DMS53 (cell line): ENCODE data around the gene ANK3.

Source experiments
- DNase-seq: peaks from one replicate; lab custom pipeline; 2025; lab: John Stamatoyannopoulos, UW

Gene ANK3

GRCh38 chr10:60389413-60390025 is at the start of gene ANK3:
Gene ANK3 (minus strand): TSS chr10:60389875. CDS start chr10:60389538, 337 bp downstream.
- no peak for DNase-seq

- peak; percentile 75 for DNase-seq
Measured at GRCh38 chr10:60434418-60435046, 44.9 kb upstream of the ANK3 start.

DNA sequence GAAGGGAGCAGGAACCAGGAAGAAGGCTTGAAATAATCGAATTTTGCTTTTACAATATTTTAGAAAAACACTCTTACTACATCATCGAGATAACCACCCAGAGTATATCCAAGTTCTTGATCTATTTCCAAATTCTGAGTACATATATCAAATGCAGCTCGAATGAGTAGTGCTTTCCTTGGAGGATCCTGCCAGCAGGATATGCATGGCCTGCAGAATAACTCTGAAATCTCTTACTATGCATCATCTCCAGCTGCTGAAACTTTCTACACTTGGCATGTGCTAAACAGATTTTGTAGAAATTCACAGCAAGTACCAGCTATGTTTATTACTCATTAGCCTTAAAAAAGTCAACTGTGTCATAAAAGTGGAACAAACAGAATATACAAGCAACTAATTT is 44.0 kb upstream of the ANK3 start:
- DNase-seq, result no peak

GRCh38 chr10:60430836-60431597 is 41.3 kb upstream of the ANK3 start:
- DNase-seq, result no peak

DNA sequence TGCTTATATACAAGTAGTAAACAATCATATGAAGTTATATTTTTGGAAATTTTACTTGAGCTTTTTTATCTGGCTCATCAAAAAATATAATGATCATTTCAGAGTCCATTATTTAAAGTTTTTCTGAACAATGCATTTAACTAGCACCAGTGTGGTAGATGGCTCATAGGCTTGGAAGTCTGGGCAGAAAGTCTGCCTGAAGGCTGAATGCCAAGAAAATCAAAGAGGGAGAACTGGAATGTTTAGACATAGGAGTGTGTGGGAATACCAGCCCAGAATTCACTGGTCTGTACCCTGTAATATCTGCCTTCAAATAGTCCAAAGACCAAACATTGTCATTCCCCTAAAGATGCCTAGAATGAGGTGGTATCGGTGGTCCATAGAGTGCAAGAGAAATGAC is 40.3 kb upstream of the ANK3 start:
- DNase-seq, result no peak

DNA sequence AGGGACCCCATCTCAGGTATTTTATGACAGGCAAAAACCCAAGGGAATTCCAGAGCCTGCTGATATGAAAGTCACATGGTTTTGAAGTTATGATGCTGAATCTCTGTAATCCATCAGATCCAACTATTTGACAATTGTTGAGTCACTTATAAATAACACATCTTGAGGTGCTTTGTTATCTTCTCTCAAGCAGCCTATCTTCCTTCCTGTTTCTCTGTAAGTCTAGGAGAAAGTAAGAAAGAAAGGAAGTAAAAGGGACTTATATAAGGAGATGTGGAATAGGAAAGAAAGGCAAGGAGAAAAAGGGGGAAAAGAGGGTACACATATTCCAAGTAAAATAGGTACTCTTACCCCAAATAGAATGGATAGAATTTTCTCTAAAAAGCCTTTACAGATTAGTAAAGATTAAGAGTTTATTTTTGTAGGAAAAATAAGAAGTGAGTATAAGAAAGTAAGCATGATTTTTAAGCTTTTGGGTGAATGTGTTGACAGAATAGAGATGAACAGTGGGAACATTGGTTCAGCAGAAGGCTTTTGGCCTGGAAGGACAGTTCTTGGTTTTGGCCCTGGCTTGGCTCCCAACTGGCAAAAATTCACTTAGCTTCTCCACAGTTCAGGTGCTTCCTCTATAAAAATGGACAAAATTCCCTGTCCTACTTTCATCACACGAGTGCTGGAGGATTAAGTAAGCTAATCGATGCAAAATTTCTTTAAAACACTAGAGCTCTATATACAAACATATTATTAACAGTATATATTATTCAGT is 39.6 kb upstream of the ANK3 start:
- DNase-seq, result no peak

DNA sequence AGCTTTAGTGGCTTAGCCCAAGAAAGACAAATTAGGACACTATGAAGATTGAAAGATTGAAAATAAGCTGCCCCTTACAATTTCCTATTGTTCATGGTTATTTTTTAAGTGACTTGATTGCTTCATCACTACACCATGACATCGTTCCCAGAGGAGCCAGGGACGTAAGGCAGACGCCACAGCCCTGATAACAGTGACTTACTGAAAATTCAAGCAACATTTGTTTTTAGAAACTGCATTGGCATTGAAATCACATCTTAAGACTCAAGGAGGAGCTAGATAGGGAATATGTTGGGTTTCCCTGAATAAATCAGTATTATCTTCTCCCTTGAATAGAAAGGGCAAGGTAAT is 38.7 kb upstream of the ANK3 start:
- no peak for DNase-seq

DNA sequence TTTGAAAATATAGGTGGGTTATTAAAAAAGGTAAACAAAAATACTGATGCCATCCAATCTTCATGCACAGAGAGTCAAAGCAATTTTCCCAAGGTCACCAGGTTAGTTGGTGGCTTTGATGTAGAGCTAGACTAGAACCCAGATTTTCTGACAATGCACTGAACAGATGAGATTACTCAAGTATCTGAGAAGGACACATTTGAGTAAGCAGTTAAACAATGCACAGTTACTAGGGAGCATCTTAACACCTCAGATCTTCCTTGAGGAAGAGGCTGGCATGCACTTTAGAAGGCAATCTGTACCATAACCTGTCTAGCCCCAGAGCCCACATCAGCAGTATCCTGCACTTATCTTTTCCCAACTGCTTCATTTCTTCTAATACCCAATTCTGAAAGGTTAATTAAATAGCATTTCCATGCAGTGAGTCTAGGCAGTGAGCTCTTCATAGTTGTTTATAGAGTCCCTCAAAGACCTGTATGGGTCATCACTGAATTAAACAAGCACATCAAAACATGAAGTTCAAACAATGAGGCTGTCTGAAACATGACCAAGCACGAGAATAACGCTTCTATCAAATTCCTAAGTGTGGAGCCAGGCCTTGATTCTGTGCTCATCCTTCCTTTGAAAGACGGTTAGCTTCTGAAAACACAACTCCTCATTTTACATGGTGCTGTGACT is 38.2 kb upstream of the ANK3 start:
- DNase-seq, result no peak

- DNase-seq, result no peak
Measured at GRCh38 chr10:60427148-60427547, 37.5 kb upstream of the ANK3 start.

GRCh38 chr10:60426425-60426824 is 36.8 kb upstream of the ANK3 start:
- peak; percentile 4 for DNase-seq

DNA sequence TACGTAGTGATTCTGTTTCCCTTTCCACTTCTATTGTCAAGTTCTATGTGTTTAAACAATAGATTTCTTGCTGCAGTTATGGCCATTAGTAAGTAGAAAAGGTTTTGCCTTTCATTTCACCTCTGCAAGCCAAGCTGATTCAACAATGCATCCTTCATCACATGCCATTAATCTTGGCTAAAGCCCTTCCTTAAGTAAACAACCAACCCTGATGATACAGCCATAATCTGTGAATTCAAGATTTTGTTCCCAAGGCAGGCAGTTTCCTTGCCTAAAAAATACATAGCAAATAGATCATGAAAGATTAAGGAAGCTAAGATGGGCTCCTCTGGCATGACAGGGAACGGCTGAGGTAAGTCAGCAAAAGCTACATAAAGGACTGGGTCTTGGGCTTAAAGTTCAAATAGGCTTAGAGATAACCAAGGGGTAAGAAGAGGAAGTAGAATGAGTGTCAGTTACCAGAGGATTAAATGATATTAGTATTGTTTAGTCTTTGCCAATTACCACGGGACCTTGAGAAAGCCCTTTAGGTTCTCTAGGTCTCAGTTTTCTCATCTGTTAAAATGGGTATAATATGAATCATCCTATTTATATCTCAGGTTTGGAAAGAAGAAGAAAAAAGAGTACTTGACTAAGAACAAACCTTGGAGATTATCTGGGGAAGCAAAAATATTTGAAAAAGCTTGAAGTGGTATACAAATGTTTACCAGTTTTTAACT is 35.9 kb upstream of the ANK3 start:
- no peak for DNase-seq

- no peak for DNase-seq
Measured at GRCh38 chr10:60424971-60425370, 35.3 kb upstream of the ANK3 start.

DNA sequence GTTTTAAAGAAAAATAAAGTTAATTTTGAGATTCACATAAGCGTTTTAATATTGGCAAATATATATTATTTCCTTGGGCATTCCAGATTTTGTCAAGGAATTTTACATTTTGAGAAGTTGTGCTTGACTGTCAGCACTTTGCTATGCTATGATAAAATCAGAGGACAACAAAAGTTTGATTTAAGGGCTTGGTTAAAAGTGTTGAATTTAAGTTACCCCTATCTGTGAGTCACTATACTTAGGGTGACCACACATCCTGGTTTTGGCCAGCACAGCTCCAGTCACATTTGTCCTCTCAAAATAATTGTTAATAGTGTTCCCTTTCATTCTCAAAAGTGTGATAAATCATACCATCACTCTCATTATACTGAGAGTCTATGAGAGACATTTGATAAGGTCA is 34.2 kb upstream of the ANK3 start:
- DNase-seq, result no peak

DNA sequence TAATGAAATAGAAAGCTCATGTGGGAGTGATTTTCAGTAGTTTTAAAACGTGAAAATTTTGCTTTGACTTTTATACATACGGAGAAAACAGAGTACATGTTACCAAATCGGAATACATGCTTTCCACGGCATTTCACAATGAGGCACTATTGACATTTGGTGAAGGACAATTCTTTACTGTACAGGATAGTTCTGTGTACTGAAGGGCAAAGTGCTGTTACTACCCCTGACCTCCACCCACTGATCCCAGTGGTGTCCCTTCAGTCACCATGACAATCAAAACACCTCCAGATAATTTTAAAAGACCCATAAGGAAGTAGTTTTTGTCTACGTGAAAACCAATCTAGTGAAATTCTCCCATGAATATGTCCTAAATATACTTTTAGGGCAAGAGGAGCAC is 33.1 kb upstream of the ANK3 start:
- no peak for DNase-seq

DNA sequence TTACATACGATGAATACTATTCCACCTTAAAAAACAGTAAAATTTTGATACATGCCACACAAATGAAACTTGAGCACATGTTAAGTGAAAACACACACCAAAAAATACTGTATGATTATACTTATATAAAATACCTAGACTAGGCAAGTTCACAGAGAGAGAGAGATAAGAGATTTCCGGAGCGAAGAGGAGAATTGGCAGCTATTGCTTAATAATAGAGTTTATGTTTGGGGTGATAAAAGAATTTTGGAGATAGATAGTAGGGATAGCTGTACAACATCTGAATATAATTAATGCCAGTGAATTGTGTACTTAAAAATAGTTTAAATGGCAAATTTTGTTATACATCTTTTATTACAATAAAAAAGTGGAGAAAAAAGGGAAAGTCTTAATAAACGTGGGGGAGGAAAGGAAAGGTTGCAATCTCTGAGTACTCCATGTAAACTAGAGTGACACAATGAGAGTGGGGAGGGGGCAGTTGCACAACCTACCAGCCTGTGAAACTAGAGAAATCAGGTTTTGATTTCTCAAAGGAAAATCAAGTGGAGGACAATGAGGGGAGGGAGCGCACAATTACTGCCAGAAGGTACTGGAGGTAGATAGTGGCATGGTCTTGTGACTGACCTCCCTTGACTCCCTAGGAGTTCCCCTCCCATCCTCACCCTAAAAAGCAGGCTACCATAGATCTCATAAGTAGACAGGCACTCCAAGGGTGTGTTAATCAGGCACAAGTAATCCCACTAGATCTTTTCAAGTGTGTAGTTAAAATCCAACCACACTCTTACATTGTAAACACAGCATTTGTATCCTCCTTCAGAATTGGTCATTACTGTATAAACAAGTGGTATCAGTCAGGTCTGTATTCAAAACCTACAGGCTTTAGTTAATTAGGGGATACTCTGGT is 31.6 kb upstream of the ANK3 start:
- no peak for DNase-seq

- no peak for DNase-seq
Measured at GRCh38 chr10:60419249-60419648, 29.6 kb upstream of the ANK3 start.

GRCh38 chr10:60417901-60418300 is 28.2 kb upstream of the ANK3 start:
- DNase-seq, result peak; percentile 6

DNA sequence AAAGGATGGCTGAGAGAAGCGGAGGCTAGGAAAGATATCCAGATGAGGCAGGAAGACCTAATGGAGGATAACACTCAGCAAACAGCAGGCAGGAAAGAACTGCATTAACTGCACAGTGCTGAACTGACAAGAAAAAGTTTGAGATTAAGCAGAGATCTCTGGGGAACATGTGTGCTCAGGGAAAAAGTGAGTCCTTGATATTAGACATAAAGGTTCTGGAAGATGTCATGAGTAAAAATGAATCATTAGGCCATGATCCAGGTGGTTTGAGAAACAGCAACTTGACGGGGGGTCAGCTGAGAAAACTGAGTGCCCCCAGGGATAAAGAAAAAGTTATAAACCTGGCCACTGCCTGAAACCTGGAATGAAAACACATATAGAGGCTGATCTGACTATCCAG is 27.3 kb upstream of the ANK3 start:
- no peak for DNase-seq

DNA sequence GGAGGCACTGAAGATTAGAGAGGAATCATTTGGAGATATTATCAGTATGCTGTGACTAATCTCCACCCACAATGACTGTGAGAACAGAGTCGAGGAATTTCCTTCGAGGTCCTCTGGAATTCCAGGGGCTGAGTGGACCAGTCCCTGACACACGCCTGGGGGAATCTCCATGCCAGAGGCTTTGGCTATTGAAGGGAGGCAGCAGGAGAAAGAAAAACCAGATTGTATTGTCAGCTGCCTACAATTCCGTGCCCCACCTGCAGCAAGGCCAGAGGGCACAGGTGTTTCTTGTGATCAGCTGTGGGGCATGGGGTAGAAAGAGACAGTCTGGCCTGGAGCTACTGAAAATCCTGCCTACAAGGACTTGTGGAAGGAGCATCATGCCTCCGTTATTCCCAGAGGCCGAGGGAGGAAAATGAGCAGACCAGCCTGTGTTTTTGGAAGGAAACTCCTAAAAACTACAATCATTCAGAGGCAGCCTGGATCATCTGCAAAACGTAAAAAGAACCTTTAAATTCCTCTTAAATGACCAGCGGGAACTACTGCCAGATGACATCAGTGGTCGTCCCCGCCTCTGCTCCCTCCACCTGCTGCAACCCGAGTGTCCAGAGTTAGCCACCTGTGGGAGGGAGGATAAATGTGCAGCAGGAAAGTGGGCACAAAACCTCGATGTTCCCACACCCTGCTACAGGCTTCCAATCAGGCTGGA is 25.4 kb upstream of the ANK3 start:
- no peak for DNase-seq

- no peak for DNase-seq
Measured at GRCh38 chr10:60414111-60414510, 24.4 kb upstream of the ANK3 start.
